Panc1 (cell line): ENCODE data around the gene GRID1. TPM values are rescaled to one million over a fixed set of nuclear protein-coding genes. Genes with fewer than 3 reads are reported as not detected.

Source experiments
- ATAC-seq: fragments of 200-7000 bp; cut with Tn5 transposase; 2 replicates; pipeline ENCODE4 v1.9.1; 2020; ENCODE audit warnings: mild to moderate bottlenecking, moderate library complexity
- BruUV-seq: library from RNA; stranded (reverse); fragments of 400-500 nt; replicated peaks from 2 replicates; lab custom pipeline; 2021; lab: Mats Ljungman, UMichigan
- CTCF ChIA-PET: fragments of 300-600 bp; sonication (Branson Sonifier 250); formaldehyde crosslinking; loops from one replicate; lab custom pipeline; 2022; ENCODE audit warnings: antibody characterized with exemption; lab: Charles Lee
- POLR2A ChIA-PET: fragments of 300-600 bp; sonication (Branson Sonifier 250); formaldehyde crosslinking; loops from one replicate; lab custom pipeline; 2022; ENCODE audit warnings: antibody characterized with exemption; lab: Charles Lee
- DNase-seq: peaks from one replicate; pipeline ENCODE4 v3.0.0-alpha.2; 2010; ENCODE audit warnings: low read depth, low spot score
- H3K27ac ChIP-seq: 2 replicates; pipeline ENCODE4 v1.5.1; 2011; ENCODE audit warnings: mild to moderate bottlenecking, low read length, inconsistent platforms
- H3K27me3 ChIP-seq: fragments of 200-500 bp; sonication (Bioruptor generic); 2 replicates; pipeline ENCODE4 v1.6.0; 2014; ENCODE audit warnings: low read length, inconsistent platforms; ENCODE audit not compliant: control insufficient read depth, insufficient read depth
- H3K36me3 ChIP-seq: fragments of 200-500 bp; sonication (Bioruptor generic); 2 replicates; pipeline ENCODE4 v1.5.1; 2014; ENCODE audit warnings: inconsistent platforms, mild to moderate bottlenecking, low read length, moderate library complexity; ENCODE audit not compliant: control insufficient read depth, insufficient read depth
- H3K4me1 ChIP-seq: 2 replicates; pipeline ENCODE4 v1.5.1; 2011; ENCODE audit warnings: inconsistent platforms, mild to moderate bottlenecking, low read length, moderate library complexity; ENCODE audit not compliant: control insufficient read depth, insufficient read depth
- H3K4me3 ChIP-seq, 2 experiments: 2 replicates each; pipeline ENCODE4 v1.5.1; 2011 to 2012; ENCODE audit warnings: low read depth in 2 of 2, low read length in 2 of 2, mild to moderate bottlenecking in 2 of 2, inconsistent platforms in 1 of 2, moderate library complexity in 1 of 2
- H3K9me3 ChIP-seq: fragments of 200-500 bp; sonication (Bioruptor generic); 2 replicates; pipeline ENCODE4 v1.5.1; 2014; ENCODE audit warnings: low read depth, mild to moderate bottlenecking, inconsistent platforms, low read length, moderate library complexity; ENCODE audit not compliant: control insufficient read depth, insufficient read depth
- CTCF ChIP-seq: fragments of 450-650 bp; IDR thresholded peaks from 2 replicates; pipeline ENCODE4 v1.5.1; 2017; ENCODE audit warnings: mild to moderate bottlenecking
- POLR2AphosphoS5 ChIP-seq: IDR thresholded peaks from 2 replicates; pipeline ENCODE4 v1.6.1; 2012; ENCODE audit warnings: mild to moderate bottlenecking, low read depth, low read length, moderate library complexity
- REST ChIP-seq, 2 experiments: IDR thresholded peaks; 2 replicates each; pipeline ENCODE4 v1.6.1; 2011 to 2012; ENCODE audit warnings: low read depth in 2 of 2, control low read depth in 1 of 2, low read length in 1 of 2, mild to moderate bottlenecking in 1 of 2, moderate library complexity in 1 of 2; ENCODE audit not compliant: insufficient read depth in 1 of 2
- SIN3A ChIP-seq: IDR thresholded peaks from 2 replicates; pipeline ENCODE4 v1.6.1; 2012; ENCODE audit warnings: low read depth, mild to moderate bottlenecking, low read length, moderate library complexity, borderline replicate concordance; ENCODE audit not compliant: insufficient read depth
- TCF7L2 ChIP-seq: IDR thresholded peaks from 2 replicates; pipeline ENCODE4 v1.6.1; 2011; ENCODE audit warnings: mild to moderate bottlenecking, low read depth, low read length, inconsistent platforms
- in situ Hi-C: cut with HindIII; loops from 2 replicates; pipeline ENCODE4 v1.10.0; 2016; ENCODE audit warnings: low sequenced_read_pairs, low pct_unique_long_range_greater_than_20kb
- intact Hi-C: fragments of 100-400 bp; cut with micrococcal nuclease; formaldehyde crosslinking; loops from one replicate; pipeline ENCODE4 v1.10.0; 2022; ENCODE audit not compliant: unreplicated experiment
- total RNA-seq: library from RNA; stranded (reverse); gene quantifications from one replicate; pipeline ENCODE4 v1.2.1, GENCODE V29; 2021; ENCODE audit not compliant: unreplicated experiment

The GRID1 gene
- total RNA-seq, 1 experiment from 2014 or later = 2.3 TPM

DNA sequence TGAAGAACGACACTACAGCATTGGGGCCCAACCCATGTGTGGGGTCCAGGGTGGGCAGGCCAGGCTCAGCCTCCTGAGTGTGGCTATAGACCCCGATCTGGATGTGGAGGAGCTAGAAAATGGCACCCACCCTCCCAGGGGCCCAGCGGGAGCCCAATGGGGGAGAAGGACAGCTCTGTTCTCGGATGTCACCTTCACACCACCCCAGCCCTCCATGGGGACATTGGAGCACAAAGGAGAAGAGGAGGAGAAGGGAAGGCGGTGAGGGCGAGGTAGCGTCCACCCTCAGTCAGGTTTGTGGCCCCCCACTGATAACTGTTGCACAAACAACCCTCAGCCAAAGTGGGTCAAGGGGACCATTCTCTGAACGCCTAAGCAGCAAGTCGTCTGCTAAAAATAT lies 509.3 kb downstream of the GRID1 start:
- ATAC-seq (no peak), DNase-seq (no peak)
- Histone ChIP-seq H3K4me1 (no peaks in the 10 kb centered on the region), H3K36me3 (no peaks in the 10 kb centered on the region), H3K9me3 (no peaks in the 10 kb centered on the region), H3K27ac (no peak overlapping the region), H3K4me3 (no peak overlapping the region), H3K27me3 (no peaks in the 10 kb centered on the region)
- in situ Hi-C loops (no loop called here), intact Hi-C loops (no loop called here)
- POLR2A ChIA-PET = no interaction called here
- TF ChIP-seq CTCF = no peak
- TF ChIP-seq REST (IDR thresholded peaks at IDR 0.05; ENCODE audit: insufficient read depth in 1 of 2, low read depth in 2 of 2, low read length in 1 of 2) = no peak
- no peak for TF ChIP-seq SIN3A
- no peak for TF ChIP-seq TCF7L2
- no peak for TF ChIP-seq POLR2AphosphoS5
- no TSS peak for BruUV-seq
- CTCF ChIA-PET = no interaction called here

GRCh38 chr10:85851934-85852333 lies 514.7 kb downstream of the GRID1 start:
- H3K4me1 ChIP-seq = no peaks in the 10 kb centered on the region

More at GRCh38 chr10:85851934-85852333, 514.7 kb downstream of the GRID1 start:
- TF ChIP-seq TCF7L2 (no peak), CTCF (no peak), POLR2AphosphoS5 (no peak), REST (IDR thresholded peaks at IDR 0.05; ENCODE audit: insufficient read depth in 1 of 2, low read depth in 2 of 2, low read length in 1 of 2) (no peak)
- ATAC-seq (no peak), DNase-seq (no peak)
- no peak overlapping the region for H3K27ac ChIP-seq
- in situ Hi-C loops (no loop called here), intact Hi-C loops (no loop called here)
- no peaks in the 10 kb centered on the region for H3K9me3 ChIP-seq
- no peaks in the 10 kb centered on the region for H3K36me3 ChIP-seq
- BruUV-seq = no TSS peak
- H3K4me3 ChIP-seq = no peak overlapping the region
- no peaks in the 10 kb centered on the region for H3K27me3 ChIP-seq
- POLR2A ChIA-PET = no interaction called here
- CTCF ChIA-PET = no interaction called here
